GM21447 (cell line): Measurements from ENCODE around the gene AVPR1A.

Source experiments
- ATAC-seq: cut with Tn5 transposase; IDR thresholded peaks from one replicate; pipeline ENCODE4 v1.9.1; 2021; ENCODE audit not compliant: unreplicated experiment

The AVPR1A gene

GRCh38 chr12:63095369-63095980 is 55.5 kb downstream of the AVPR1A start:
- no peak for ATAC-seq

- no peak for ATAC-seq
Measured at GRCh38 chr12:63093711-63094110, 57.3 kb downstream of the AVPR1A start.

GRCh38 chr12:63093084-63093483 is 57.9 kb downstream of the AVPR1A start:
- ATAC-seq, result no peak
